Pancreas (tissue), 10 donors: ENCODE measurements around the gene LTBR. TPM values are rescaled to one million over a fixed set of nuclear protein-coding genes. Genes with fewer than 3 reads are reported as not detected.

ENCODE experiments used
- ATAC-seq, 4 donors: fragments of 200-7000 bp; cut with Tn5 transposase; one replicate each; pipeline versions ENCODE4 v1.8.0 to v1.9.1; 2020; ENCODE audit warnings: mild to moderate bottlenecking in 4 of 4, moderate library complexity in 4 of 4
- DNase-seq, 6 donors: peaks; one replicate each; pipeline ENCODE4 v3.0.0-alpha.2; 2020
- FAIRE-seq: peaks from 2 replicates; lab custom pipeline; 2012; peaks lifted over from hg19 to GRCh38; lab: Jason Lieb, UNC
- H3K27ac ChIP-seq, 4 donors: fragments of 200-600 bp; sonication (generic); 1 replicate in 3 of 4; 2 replicates in 1 of 4; pipeline versions ENCODE4 v1.5.0 to v1.8.0; 2020
- H3K27me3 ChIP-seq, 4 donors: fragments of 200-600 bp; one replicate each; pipeline ENCODE4 v1.8.0; 2021
- H3K36me3 ChIP-seq, 3 donors: fragments of 200-600 bp; sonication (generic) in 1 of 3; one replicate each; pipeline versions ENCODE4 v1.5.0 to v1.8.0; 2020 to 2021
- H3K4me1 ChIP-seq, 3 donors: fragments of 200-600 bp; one replicate each; pipeline ENCODE4 v1.8.0; 2021
- H3K4me3 ChIP-seq, 4 donors: fragments of 200-600 bp; sonication (generic) in 2 of 4; one replicate each; pipeline versions ENCODE4 v1.5.0 to v1.8.0; 2020 to 2021
- H3K9me3 ChIP-seq, 4 donors: fragments of 200-600 bp; one replicate each; pipeline ENCODE4 v1.8.0; 2021
- CTCF ChIP-seq, 4 donors: fragments of 200-600 bp; sonication (generic) in 3 of 4; IDR thresholded peaks; one replicate each; pipeline versions ENCODE4 v1.5.0 to v1.8.0; 2021; ENCODE audit warnings: antibody characterized with exemption in 4 of 4
- WGBS, 2 donors: extraction: QIAGEN DNeasy Blood & Tissue Kit; methylation state at CpG; one replicate each; pipeline ENCODE4 v1.1.7; 2013; 5-methylcytosine and 5-hydroxymethylcytosine counted together
- intact Hi-C, 3 donors: fragments of 100-400 bp; cut with DNase I; formaldehyde crosslinking; loops; one replicate each; pipeline versions ENCODE4 v1.11.1 to v1.14.2; 2022
- polyA plus RNA-seq, 2 donors: library from polyadenylated mRNA; stranded (reverse); fragments of 200-250 nt; gene quantifications; one replicate each; pipeline ENCODE4 v1.2.3, GENCODE V29; 2013
- total RNA-seq, 6 donors: library from RNA; stranded (reverse); fragmentation: NEBNext Ultra II Directional in 4 of 6; extraction: Animal tissue kit (Norgen Biotek cat#: 25700) in 4 of 6; gene quantifications; one replicate each; pipeline versions ENCODE4 v1.2.1 to v1.2.4, GENCODE V29; 2021 to 2023
- donor health status: healthy with polysubstance abuse.
- donor health status: DM: no; HTN: no; CAD: no; lungs with moderate emphysema.
- donor health status: DM: no; HTN: no; CAD: no.
- donor health status: control.
- donor health status: control.
- donor health status: Bipolar disorder and iron deficiency.
- donor health status: DM: yes; HTN: yes; CAD: no.
- donor health status: DM: no; HTN: no; CAD: no.
- donor health status: DM: no; HTN: no; CAD: no.
- donor health status: DM: yes; HTN: yes; CAD: no.

Gene LTBR
- total and polyA plus RNA-seq, 8 donors = 50.0 to 82.1 (median 71.6) TPM

GRCh38 chr12:6372403-6373003 lies 11.5 kb upstream of the LTBR start:
- ATAC-seq = peak in 3 of 4 donors; percentile 8 to 24 (median 22)
- H3K9me3 ChIP-seq = no peaks in the 10 kb centered on the region
- no peak for TF ChIP-seq CTCF (IDR thresholded peaks at IDR 0.05)
- H3K27ac ChIP-seq = peak overlapping the region in 3 of 4 donors; percentile 17 to 86 (median 81)
- no peaks in the 10 kb centered on the region for H3K36me3 ChIP-seq
- no peak for FAIRE-seq
- DNase-seq = peak in 1 of 6 donors; percentile 37
- peak overlapping the region in 2 of 4 donors; percentile 37 to 40 for H3K4me3 ChIP-seq
- H3K27me3 ChIP-seq = no peaks in the 10 kb centered on the region
- WGBS, 2 donors = 46 to 52% methylated on average over 8 of the region's 8 CpGs
- intact Hi-C loops = no loop called here
- peaks cover 10 to 21% (median 11%) of the 10 kb centered on the region in 3 donors for H3K4me1 ChIP-seq

GRCh38 chr12:6373022-6373787 lies 10.8 kb upstream of the LTBR start:
- intact Hi-C loops = no loop called here
- H3K4me3 ChIP-seq = peak overlapping the region in 3 of 4 donors; percentile 27 to 40 (median 37)
- ATAC-seq (no peak), DNase-seq (no peak), FAIRE-seq (no peak)
- H3K9me3 ChIP-seq = no peaks in the 10 kb centered on the region
- peak overlapping the region in 3 of 4 donors; percentile 1 to 86 (median 81) for H3K27ac ChIP-seq
- H3K36me3 ChIP-seq = no peaks in the 10 kb centered on the region
- 49 to 54% methylated on average over 14 of the region's 14 CpGs for WGBS, 2 donors
- H3K27me3 ChIP-seq = no peaks in the 10 kb centered on the region
- peaks cover 17 to 28% (median 18%) of the 10 kb centered on the region in 3 donors for H3K4me1 ChIP-seq
- no peak for TF ChIP-seq CTCF (IDR thresholded peaks at IDR 0.05)

- ATAC-seq (no peak), FAIRE-seq (no peak), DNase-seq (no peak)
- Histone ChIP-seq H3K27ac (peak overlapping the region; percentile 73 to 87 (median 84)), H3K4me1 (peaks cover 20 to 30% (median 22%) of the 10 kb centered on the region in 3 donors), H3K36me3 (no peaks in the 10 kb centered on the region), H3K9me3 (no peaks in the 10 kb centered on the region), H3K4me3 (peak overlapping the region in 3 of 4 donors; percentile 27 to 40 (median 37)), H3K27me3 (no peaks in the 10 kb centered on the region)
- no peak for TF ChIP-seq CTCF (IDR thresholded peaks at IDR 0.05)
- 75 to 83% methylated on average over 22 to 24 of the region's 24 CpGs for WGBS, 2 donors
- intact Hi-C loops = no loop called here
Measured at GRCh38 chr12:6374028-6374785, 9.8 kb upstream of the LTBR start.

- Histone ChIP-seq H3K9me3 (no peaks in the 10 kb centered on the region), H3K4me3 (peak overlapping the region in 3 of 4 donors; percentile 27 to 40 (median 37)), H3K36me3 (no peaks in the 10 kb centered on the region), H3K4me1 (peaks cover 20 to 30% (median 22%) of the 10 kb centered on the region in 3 donors), H3K27me3 (no peaks in the 10 kb centered on the region), H3K27ac (peak overlapping the region; percentile 73 to 87 (median 84))
- FAIRE-seq = no peak
- intact Hi-C loops = no loop called here
- ATAC-seq = no peak
- no peak for TF ChIP-seq CTCF (IDR thresholded peaks at IDR 0.05)
- DNase-seq = peak in 1 of 6 donors; percentile 35
- 54 to 61% methylated on average over 6 to 7 of the region's 7 CpGs for WGBS, 2 donors
Measured at GRCh38 chr12:6374786-6375160, 9.2 kb upstream of the LTBR start.
